GM21447 (cell line): Measurements from ENCODE around the gene AGRP.

Experiments
- ATAC-seq: cut with Tn5 transposase; IDR thresholded peaks from one replicate; pipeline ENCODE4 v1.9.1; 2021; ENCODE audit not compliant: unreplicated experiment

The AGRP gene

DNA sequence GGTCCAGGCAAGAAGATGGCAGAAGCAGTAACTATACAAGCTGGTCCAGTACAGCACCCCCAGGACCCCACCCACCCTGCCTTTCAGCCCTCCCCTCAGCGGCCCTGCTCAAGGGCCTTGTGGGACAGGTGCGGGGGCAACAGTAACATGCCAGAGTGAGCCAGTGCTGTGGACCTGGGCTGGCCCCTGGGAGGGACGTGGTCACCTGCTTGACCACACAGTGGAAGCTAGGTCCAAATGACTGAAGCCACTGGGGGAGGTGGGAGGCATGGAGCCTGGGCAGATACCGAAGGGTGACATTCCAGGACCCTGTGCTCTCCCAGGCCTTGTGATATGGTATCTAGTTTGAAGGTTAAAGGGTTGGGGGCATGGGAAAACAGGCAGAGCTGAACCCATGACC lies 19.7 kb downstream of the AGRP start:
- no peak for ATAC-seq

DNA sequence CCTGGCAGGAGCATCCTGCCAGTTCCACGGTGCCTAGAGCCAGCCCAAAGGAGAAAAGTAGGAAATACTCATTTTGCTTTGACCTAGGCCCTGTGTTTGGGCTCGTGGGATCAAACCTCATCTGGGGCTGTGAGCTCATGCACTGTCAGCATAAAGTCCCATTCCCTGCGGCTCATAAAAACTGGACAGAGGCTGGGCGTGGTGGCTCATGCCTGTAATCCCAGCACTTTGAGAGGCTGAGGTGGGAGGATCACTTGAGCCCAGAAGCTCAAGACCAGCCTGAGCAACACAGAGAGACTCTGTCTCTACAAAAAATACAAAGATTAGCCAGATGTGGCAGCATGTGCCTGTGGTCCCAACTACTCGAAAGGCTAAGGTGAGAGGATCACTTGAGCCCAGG lies 20.3 kb downstream of the AGRP start:
- ATAC-seq: no peak

DNA sequence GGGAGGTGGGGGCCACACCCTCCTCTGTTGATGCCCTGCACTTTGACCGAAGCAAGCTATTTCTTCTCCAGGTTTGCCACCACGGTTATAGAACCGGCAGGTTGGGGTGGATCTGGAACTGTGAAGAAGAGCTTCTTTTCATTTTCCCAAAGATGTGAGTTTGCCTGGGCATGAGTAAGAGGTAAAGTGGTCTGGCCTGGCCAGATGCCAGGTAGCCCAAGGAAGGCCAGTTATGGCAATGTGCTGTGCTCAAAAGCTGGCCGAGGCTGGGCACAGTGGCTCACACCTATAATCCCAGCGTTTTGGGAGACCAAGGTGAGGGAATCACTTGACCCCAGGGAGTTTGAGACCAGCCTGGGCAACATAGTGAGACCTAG lies 21.1 kb downstream of the AGRP start:
- no peak for ATAC-seq

DNA sequence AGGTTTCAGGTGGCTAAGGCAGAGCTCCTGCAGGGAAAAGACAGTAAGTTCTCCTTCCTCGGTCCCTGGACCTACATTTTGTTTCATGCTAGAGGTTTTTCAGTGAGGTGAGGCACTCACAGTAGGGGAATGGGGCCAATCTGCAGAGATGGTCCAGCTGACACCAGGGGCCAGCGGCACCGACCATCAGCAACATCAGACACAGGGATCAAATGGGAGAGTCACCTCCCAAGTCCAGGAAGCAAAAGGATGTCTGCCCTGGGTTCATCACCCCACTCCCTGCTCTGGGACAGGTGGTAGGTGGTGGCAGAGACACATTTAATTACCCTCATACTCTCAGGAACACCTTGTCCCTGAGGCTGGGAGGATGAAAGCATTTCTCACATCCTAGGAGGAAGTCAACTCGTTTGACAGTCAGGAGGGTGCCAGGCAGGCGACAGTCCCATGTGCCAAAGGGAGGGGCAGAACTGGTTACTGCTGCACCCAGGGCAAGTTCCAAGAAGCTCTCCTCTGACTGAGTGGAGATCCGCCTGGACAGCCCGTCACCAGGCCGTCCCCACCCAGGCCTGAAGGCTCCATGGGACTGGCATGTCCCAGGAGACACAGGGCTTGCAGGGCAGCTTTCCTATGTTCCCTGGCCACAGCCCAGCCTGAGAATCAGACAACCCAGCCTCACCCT lies 21.6 kb downstream of the AGRP start:
- no peak for ATAC-seq

DNA sequence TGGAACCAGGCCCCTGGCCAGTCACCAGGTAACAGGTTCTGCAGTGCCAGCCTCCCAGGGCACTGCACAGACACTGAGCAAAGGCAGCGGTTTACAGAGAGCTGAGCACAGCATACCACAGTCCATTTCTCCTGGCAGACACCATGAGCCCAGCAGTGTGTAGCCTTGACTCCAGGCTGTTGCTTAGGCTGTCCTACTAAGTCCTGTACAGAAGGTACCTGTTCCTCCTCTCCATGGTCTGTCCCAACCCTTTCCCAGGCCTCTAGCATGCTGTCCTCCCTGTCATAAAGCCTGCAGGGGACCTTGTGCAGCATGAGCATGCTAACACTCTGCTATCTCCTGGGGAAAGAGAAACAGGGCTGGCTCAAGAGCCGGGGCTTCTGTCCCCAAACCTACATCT lies 22.4 kb downstream of the AGRP start:
- no peak for ATAC-seq

DNA sequence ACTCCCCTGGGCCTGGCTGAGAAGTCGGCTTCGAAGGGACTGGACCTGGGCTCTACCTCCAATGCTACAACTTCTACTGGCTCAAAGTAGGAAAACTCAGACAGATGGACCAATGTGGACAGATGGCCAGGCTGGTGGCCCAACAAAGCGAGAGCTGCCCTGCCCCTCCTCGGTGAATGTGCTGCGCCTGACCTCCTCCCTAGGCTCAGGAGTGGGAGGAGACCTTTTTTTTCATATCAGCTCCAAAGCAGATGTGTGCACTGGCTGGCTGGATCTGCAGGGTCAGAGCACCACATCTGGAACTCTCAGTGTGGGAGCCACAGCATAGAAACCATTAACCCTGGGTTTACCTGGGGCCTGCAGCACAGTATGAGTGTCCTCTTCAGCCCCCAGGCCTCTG lies 23.2 kb downstream of the AGRP start:
- ATAC-seq: no peak

DNA sequence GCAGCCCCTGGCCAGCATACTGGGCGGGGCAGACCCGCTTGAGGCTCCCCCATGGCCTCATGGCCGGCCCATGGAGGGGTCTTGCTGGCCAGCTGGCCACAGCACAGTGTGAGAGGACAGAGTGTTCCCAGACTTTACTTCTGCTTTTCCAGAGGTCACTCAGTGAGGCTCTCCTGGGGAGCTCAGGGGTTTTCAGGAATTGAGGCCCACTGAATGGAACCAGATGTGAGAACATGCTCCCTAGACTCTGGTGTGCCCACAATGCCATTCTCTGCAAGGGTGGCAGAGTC lies 23.5 kb downstream of the AGRP start:
- ATAC-seq: no peak

DNA sequence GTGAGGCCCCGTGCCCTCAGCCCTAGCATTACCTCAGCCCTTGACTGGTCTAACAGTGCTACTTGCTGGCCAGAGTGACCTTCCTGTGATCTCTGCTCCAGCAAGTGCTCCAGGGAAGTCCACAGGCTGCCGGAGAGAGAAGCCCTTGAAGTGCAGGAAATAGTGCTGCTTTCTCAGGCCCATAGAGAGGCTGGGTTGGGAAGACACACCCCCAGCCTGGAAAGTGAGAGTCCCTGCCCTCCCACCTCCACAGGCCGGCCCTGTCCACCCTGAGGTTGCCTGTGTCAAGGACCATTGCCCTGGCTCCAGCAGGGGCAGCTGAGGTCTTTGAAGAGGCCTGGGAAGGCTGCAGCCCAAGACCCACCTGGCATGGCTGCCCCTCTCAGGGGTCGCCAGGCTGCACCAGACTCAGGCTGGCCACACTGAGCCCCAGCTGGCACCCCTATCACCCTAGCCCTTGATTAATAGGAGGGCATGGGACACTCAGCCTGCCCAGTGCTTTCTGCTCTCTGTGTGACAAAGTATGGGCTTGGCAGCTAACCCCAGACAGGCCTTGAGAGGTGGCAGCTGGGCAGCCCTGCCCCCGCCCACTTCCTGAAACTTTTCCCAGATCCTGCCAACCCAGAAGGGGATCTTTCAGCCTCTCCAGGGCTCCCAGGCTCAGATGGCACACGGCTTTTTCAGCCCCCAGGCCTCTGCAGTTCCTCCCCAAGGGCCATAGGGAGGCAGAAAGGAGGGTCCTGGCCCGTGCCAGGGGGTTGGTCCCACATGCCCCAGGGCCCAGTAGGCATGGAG lies 24.1 kb downstream of the AGRP start:
- ATAC-seq: no peak

DNA sequence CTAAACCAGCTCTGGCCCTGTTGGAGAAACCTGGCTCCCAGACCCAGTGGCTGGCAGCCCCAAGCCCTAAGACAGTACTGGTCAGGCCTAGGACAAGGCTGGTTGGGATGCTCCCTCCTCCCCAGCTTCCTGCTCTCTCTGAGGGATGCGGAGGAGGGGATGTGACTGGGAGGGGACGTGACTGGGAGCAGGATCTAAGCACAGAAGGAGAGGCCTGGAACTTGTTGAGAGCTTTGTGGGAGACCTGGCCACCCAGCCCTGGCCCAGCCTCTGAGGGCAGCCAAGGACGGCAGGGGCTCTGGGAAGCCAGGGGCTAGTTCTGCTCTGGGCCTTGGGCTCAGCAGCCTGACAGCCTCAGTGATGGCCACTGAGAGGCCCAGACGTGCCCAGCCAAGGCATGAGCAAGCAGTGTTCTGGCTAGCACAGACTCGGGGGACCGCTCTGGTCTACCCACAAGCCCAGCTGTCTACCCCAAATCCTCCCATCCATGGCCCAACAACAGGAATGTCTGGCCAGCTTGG lies 25.2 kb downstream of the AGRP start:
- no peak for ATAC-seq

DNA sequence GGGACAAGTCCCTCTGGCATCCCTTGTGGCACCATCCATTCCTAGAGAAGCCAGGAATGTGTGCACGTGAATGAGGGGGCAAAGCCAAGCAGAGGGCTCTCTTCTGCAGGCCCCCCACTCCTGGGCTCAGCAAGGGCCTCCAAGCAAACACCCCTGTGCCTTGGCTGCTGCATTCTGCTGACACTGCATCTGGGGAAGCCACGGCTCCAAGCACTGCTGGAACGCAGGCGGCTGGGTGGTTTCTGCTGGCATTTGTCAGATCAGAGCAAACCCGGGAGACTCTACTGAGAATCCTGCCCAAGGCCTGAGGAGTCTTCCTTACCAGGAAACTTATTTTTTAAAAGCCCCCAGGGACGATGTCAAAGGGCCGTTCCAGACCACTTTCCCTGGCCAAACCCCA lies 25.7 kb downstream of the AGRP start:
- ATAC-seq: no peak

DNA sequence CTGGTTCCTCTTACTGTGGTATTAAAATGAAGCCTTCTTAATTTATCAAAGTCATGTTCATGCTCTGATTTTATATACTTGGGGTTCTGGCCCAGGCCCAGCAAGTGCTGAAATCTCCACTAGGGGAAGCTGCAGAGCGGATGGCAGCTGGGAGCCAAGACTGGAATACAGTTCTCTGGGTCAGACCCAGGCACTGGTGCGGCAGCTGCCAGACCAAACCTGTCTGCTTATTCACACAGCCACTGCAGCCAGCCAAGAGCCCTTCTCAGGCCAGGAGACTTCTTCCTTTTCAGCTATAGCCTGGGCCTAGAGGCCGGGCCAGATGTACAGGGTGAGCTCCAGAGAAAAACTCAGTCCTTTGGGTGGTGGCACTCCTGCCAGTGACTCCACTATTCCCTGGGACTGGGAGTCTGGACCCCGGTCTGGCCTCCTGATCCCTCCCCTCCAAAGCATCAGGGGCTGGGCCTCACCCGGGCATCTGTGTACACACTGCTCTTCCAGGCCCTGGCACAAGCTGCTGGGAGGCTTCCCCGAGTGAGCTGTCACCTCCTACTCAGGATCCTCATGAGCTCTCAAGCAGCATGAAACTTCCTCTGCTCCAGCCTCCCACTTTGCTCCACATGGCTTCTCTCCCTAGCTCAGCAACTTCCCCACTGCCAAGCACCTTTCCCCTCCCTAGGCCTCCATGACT lies 26.8 kb downstream of the AGRP start:
- no peak for ATAC-seq

DNA sequence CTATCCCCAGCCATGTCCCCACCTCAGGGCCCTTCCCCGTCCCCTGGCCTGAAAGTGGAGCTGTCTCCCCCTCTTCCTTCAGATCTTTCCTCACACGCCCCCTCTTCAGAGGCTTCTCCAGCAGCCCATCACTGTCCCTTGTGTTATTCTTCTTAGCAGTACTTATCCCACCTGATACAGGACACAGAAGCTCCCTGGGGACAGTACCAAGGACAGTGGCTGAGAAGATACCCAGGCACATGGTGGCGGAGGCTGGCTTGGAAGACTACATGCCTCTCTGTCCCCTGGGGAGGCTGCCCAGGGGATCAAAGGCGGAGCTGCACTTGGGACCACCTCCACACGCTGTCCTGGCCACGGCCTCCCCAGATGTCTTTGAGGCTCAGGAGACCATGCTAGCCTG lies 28.5 kb downstream of the AGRP start:
- ATAC-seq: no peak

DNA sequence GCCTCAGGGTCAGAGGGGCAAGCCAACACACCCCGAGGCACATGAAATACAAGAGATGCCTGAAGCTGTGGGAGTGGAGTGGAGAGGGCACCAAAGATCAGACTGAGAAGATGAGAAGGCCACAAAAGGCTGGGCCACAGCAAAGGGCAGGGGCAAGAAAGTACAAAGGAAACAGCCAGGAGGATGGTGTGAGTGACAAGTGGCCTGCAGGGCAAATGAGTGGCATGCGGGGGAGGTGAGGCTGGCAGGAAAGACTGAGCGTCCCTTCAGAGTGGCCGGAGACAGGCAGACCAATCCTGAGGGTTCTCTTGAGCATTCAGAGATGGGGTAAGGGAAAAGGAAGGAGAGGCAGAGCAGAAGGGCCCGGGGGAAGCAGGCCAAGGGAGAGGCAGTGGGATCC lies 29.2 kb downstream of the AGRP start:
- no peak for ATAC-seq

DNA sequence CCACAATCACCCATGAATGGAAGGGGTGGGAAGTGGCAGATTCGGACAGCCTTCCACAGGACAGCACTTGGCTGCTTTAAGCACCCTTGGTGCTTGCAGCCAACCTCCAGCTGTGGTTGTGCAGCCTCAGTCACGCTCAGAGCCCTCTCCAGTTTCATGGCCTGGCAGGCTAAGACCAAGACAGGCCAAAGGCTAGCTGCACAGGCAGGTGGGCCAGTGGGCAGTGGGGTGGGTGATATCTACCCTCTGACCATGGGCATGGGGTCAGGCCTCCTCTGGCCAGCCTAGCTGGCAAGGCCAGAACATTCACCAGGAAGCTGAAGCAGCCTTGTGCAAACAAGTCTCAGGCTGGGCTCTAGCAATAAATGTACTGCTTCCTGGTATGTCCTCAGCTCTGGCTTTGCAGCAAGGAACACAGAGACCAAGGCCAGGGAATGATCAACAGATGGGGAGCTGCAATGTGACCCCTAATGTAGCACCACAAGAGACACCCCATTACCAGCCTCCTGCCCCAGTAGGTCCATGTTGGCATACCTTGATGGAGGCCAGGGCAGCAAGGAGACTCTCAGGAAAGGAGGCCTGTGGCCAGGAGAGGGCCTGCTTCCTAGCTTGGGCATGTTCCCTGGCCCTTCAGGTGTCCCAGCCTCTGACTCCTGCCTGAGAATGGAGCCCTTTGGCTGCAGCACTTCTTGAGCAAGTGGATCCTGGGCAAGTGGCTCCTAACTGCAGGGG lies 31.5 kb downstream of the AGRP start:
- ATAC-seq: no peak

DNA sequence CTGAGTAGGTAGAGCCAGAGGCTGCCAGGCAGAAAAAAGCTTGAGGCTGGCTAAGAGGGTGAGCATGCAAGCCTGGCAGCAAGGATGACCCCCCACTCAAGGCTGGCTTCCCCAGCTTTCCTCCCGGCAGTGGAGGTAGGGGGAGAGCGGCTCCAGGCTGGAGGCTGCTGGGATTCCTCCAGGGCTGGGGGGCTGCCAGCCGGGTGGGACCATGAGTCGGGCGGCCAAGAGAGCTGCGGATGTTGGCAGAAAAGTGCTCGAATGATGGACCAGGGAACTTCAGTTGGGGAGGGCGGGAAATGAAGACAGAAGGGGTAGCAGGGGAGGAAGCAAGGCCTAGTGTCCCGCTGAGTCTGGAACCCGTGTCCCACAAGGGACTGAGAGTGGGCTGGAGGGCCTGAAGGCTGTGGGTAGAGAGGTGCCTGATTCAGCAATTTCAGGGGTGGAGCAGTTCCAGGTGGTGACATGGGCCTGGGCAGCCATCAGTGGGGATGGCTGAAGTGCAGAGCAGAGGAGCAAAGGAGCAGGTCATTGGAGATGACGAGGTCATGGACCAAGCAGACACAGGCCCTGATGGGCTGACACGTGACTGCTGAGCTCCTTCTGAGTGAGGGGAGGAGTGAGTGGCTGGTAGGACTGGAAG lies 32.2 kb downstream of the AGRP start:
- ATAC-seq: no peak

DNA sequence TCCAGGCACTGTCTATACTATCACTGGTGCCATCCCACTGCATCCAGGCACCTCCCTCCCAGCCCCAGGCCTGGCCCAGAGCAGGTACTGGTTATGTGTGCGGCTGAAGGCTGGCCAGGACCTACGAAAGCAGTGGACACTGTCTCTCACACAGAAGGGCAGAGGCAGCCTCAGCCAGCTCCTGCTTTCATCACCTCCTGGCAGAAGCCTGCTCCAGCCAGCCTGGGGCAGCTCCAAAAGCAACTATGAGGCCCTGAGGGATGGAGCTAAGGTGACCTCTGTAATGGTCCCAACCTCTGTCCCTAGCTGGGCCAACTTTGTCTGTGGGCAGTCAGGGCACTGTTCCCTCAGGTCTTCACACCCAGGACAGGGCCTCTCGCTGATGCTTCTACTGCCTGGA lies 33.6 kb downstream of the AGRP start:
- no peak for ATAC-seq

DNA sequence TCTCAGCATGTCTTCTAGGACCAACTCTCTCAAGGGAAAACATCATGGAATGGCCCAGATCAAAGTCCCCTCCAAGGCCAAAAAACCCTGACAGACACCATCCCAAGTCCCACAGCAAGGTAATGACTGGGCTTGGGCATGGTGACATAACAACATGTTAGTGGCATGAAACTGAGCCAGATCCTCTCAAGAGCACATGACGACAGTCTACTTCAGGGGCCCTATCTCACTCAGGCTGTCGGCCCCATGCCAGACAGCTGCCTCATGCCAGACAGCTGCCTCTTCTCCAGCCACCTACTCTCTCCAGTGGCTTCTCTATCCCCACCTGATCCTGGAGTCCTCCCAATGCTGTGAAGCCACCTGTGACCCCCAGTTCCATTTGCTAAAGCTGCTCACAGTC lies 34.0 kb downstream of the AGRP start:
- no peak for ATAC-seq

DNA sequence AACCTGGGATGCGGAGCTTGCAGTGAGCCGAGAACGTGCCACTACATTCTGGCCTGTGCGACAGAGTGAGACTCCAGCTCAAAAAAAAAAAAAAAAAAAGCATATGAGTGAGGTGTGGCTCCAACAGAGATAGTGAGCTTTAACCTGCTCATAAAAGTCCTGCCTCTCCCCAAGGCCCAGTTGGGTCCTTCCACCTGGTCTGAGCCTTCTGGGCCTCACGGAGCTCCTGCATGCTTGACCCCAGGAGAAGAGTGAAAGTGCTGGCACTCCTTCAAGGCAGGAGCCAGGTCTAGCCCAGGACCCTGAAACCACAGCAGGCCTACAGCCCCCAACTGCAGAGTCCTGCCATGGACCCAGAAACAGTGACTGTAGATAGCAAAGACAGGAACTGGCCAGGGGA lies 34.8 kb downstream of the AGRP start:
- no peak for ATAC-seq

DNA sequence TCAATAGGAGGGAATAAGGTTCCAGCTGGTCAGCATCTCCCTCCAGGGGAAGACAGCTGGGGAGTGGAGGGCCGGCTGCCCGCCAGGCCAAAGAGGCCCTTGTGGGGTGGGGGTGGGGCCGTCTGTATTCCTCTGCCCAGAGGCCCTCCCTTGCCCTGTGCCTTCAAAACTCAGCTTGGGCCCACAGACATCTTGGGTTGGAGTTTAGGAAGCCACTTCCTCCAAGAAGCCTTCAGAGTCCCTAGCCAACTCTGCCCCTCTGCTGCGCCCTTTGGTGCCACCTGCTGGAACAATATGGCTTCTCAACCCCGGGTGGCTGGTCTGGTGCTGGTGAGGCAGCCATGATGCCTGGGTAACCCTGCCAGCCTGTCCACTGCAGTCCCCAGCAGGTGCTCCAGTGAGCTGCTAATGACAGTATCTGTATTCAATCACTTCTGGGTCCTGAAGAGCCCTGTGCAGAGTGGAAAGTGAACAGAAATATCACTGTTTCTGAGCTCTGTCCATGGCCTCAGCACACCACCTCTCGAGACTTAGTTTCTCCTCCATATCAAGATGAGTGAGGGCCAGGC lies 35.8 kb downstream of the AGRP start:
- peak; percentile 65 for ATAC-seq

DNA sequence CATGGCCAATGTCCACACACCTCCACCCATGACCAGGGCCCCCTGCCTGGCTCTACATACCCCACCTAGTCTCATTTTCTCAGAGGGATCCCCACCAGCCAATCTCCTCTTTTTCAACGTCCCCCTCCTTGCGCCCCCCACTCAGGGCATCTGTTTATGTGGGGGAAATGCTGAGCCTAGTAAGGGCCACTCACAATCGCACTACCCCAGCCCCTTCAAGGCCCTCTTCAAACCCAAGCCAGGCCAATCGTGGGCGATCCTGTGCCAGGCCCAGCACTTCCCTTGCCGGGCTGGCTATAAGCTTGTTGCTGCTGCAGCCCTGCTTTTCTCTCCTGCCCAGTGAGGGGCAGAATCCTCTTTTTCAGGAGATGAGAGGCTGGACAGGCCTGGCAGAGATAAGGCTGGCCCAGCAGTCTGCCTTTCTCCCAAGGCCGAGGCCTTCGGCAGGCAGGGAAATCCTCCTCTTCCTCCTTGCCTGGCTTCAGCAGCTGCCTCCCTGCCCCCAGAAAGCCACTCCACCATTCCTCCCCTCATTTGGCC lies 36.3 kb downstream of the AGRP start:
- no peak for ATAC-seq
